Kidney (tissue), 14 donors: ENCODE measurements around the gene MAML3. TPM values are rescaled to one million over a fixed set of nuclear protein-coding genes. Genes with fewer than 3 reads are reported as not detected.

Source experiments
- DNase-seq, 5 donors: peaks; one replicate each; pipeline ENCODE4 v3.0.0-alpha.2; 2013 to 2020
- FAIRE-seq: peaks from 2 replicates; lab custom pipeline; 2012; peaks lifted over from hg19 to GRCh38; lab: Jason Lieb, UNC
- H3K27ac ChIP-seq, 2 donors: one replicate each; pipeline ENCODE4 v1.7.0; 2013; ENCODE audit warnings: low read depth in 2 of 2, low read length in 2 of 2, inconsistent platforms in 1 of 2
- H3K27me3 ChIP-seq: one replicate; pipeline ENCODE4 v1.7.1; 2013; ENCODE audit warnings: low read length, inconsistent platforms; ENCODE audit not compliant: control insufficient read depth, insufficient read depth
- H3K36me3 ChIP-seq, 3 donors: one replicate each; pipeline versions ENCODE4 v1.7.0 to v1.7.1; 2013; ENCODE audit warnings: low read length in 3 of 3, control low read depth in 1 of 3, inconsistent platforms in 1 of 3; ENCODE audit not compliant: insufficient read depth in 3 of 3, control insufficient read depth in 2 of 3
- H3K4me1 ChIP-seq, 3 donors: one replicate each; pipeline versions ENCODE4 v1.7.0 to v1.7.1; 2013; ENCODE audit warnings: low read length in 3 of 3, inconsistent platforms in 1 of 3, low read depth in 1 of 3; ENCODE audit not compliant: control insufficient read depth in 2 of 3, insufficient read depth in 2 of 3
- H3K4me3 ChIP-seq, 3 donors: one replicate each; pipeline versions ENCODE4 v1.7.0 to v1.8.1; 2013; ENCODE audit warnings: low read length in 3 of 3, control low read depth in 1 of 3, inconsistent platforms in 1 of 3
- H3K9ac ChIP-seq, 3 donors: one replicate each; pipeline versions ENCODE4 v1.7.0 to v1.7.1; 2013; ENCODE audit warnings: low read length in 3 of 3, control low read depth in 1 of 3, inconsistent platforms in 1 of 3
- H3K9me3 ChIP-seq, 3 donors: one replicate each; pipeline versions ENCODE4 v1.7.0 to v1.7.1; 2013; ENCODE audit warnings: low read length in 3 of 3, control low read depth in 1 of 3, inconsistent platforms in 1 of 3; ENCODE audit not compliant: control insufficient read depth in 2 of 3, insufficient read depth in 1 of 3
- CTCF ChIP-seq: IDR thresholded peaks from 3 replicates; pipeline ENCODE4 v1.5.1; 2012; ENCODE audit warnings: mild to moderate bottlenecking, moderate library complexity, borderline replicate concordance; ENCODE audit not compliant: insufficient read depth; ENCODE audit errors: extremely low read depth
- intact Hi-C: fragments of 100-400 bp; cut with DNase I; formaldehyde crosslinking; loops from one replicate; pipeline ENCODE4 v1.11.1; 2022
- polyA plus RNA-seq: library from polyadenylated mRNA; stranded (reverse); fragments of 350-450 nt; fragmentation: Illumina TruSeq; extraction: RNeasy Lipid Tissue Mini Kit (QIAGEN cat#74804); gene quantifications from one replicate; pipeline ENCODE4 v1.2.3, GENCODE V29; 2014; ENCODE audit warnings: low read depth, low replicate concordance; ENCODE audit not compliant: insufficient read depth
- total RNA-seq: library from RNA; stranded (reverse); fragmentation: NEBNext Ultra II Directional; extraction: Animal tissue kit (Norgen Biotek cat#: 25700); gene quantifications from one replicate; pipeline ENCODE4 v1.2.1, GENCODE V29; 2021
- donor health status: control.
- donor health status: control.
- donor health status: control.
- donor health status: control.
- donor health status: control.
- donor health status: DM: yes; HTN: yes; CAD: no.
- donor health status: Normal renal cell carcinoma (clear cell type).

MAML3 gene
- total and polyA plus RNA-seq, 2 donors from 2014 or later: 1.4 to 10.4 TPM

GRCh38 chr4:139763672-139764071 is 390.3 kb downstream of the MAML3 start:
- peak overlapping the region in 2 of 3 donors; percentile 9 to 46 for H3K4me3 ChIP-seq

GRCh38 chr4:139763205-139763604 is 390.8 kb downstream of the MAML3 start:
- FAIRE-seq: no peak
- H3K27me3 ChIP-seq: no peaks in the 10 kb centered on the region
- H3K4me1 ChIP-seq: peaks cover 0 to 15% (median 8%) of the 10 kb centered on the region in 3 donors
- H3K4me3 ChIP-seq: peak overlapping the region in 2 of 3 donors; percentile 9 to 46
- H3K36me3 ChIP-seq: no peaks in the 10 kb centered on the region
- peak overlapping the region; percentile 2 to 52 for H3K27ac ChIP-seq
- H3K9me3 ChIP-seq: no peaks in the 10 kb centered on the region
- DNase-seq: no peak
- intact Hi-C loops: no loop called here
- TF ChIP-seq CTCF: no peak
- no peak overlapping the region for H3K9ac ChIP-seq

More at GRCh38 chr4:139763672-139764071, 390.3 kb downstream of the MAML3 start:
- TF ChIP-seq CTCF: no peak
- Histone ChIP-seq H3K27ac (peak overlapping the region in 1 of 2 donors; percentile 26), H3K9ac (peak overlapping the region in 1 of 3 donors; percentile 15), H3K27me3 (no peaks in the 10 kb centered on the region), H3K9me3 (no peaks in the 10 kb centered on the region), H3K4me1 (peaks cover 0 to 15% (median 8%) of the 10 kb centered on the region in 3 donors), H3K36me3 (no peaks in the 10 kb centered on the region)
- intact Hi-C loops: no loop called here
- peak in 3 of 5 donors; percentile 70 to 90 (median 89) for DNase-seq
- FAIRE-seq: no peak

GRCh38 chr4:139762720-139763119 is 391.3 kb downstream of the MAML3 start:
- no peaks in the 10 kb centered on the region for H3K36me3 ChIP-seq
- H3K9ac ChIP-seq: no peak overlapping the region
- no peaks in the 10 kb centered on the region for H3K27me3 ChIP-seq
- TF ChIP-seq CTCF: no peak
- no peaks in the 10 kb centered on the region for H3K9me3 ChIP-seq
- peaks cover 0 to 15% (median 8%) of the 10 kb centered on the region in 3 donors for H3K4me1 ChIP-seq
- peak overlapping the region in 1 of 3 donors; percentile 46 for H3K4me3 ChIP-seq
- peak overlapping the region; percentile 2 to 20 for H3K27ac ChIP-seq
- intact Hi-C loops: no loop called here
- DNase-seq: no peak
- no peak for FAIRE-seq

- no peak for FAIRE-seq
- no peaks in the 10 kb centered on the region for H3K9me3 ChIP-seq
Observed at GRCh38 chr4:139761461-139761860, 392.5 kb downstream of the MAML3 start.

More at GRCh38 chr4:139761461-139761860, 392.5 kb downstream of the MAML3 start:
- Histone ChIP-seq H3K36me3 (no peaks in the 10 kb centered on the region), H3K4me1 (peaks cover 0 to 15% (median 8%) of the 10 kb centered on the region in 3 donors), H3K9ac (no peak overlapping the region), H3K27ac (no peak overlapping the region), H3K27me3 (no peaks in the 10 kb centered on the region), H3K4me3 (no peak overlapping the region)
- no peak for TF ChIP-seq CTCF
- intact Hi-C loops: no loop called here
- no peak for DNase-seq
